HG03280 (cell line): ENCODE results near the gene HCAR3.
"Not testable (repeated sequence)": the region's sequence is repeated elsewhere in the genome, so short reads cannot be mapped to it uniquely, and the experiment has no call there.

Experiments
- ATAC-seq: cut with Tn5 transposase; IDR thresholded peaks from one replicate; pipeline ENCODE4 v1.9.1; 2021; ENCODE audit warnings: mild to moderate bottlenecking, moderate library complexity; ENCODE audit not compliant: unreplicated experiment

Gene HCAR3

GRCh38 chr12:122724641-122725243, 8.1 kb upstream of the HCAR3 start:
- ATAC-seq, result no peak

- ATAC-seq, result no peak
Measured at GRCh38 chr12:122722387-122722786, 5.8 kb upstream of the HCAR3 start.

- ATAC-seq, result no peak
Measured at GRCh38 chr12:122721057-122721545, 4.5 kb upstream of the HCAR3 start.

GRCh38 chr12:122715211-122715610, 1.4 kb downstream of the HCAR3 start:
- not testable (repeated sequence) for ATAC-seq

GRCh38 chr12:122713491-122714188, 3.0 kb downstream of the HCAR3 start:
- ATAC-seq, result not testable (repeated sequence)

GRCh38 chr12:122711266-122711665, 5.3 kb downstream of the HCAR3 start:
- not testable (repeated sequence) for ATAC-seq

- not testable (repeated sequence) for ATAC-seq
Measured at GRCh38 chr12:122710341-122710740, 6.3 kb downstream of the HCAR3 start.

GRCh38 chr12:122709287-122709686, 7.3 kb downstream of the HCAR3 start:
- ATAC-seq, result not testable (repeated sequence)

- not testable (repeated sequence) for ATAC-seq
Measured at GRCh38 chr12:122703841-122704240, 12.8 kb downstream of the HCAR3 start.

- not testable (repeated sequence) for ATAC-seq
Measured at GRCh38 chr12:122702890-122703611, 13.6 kb downstream of the HCAR3 start, which contains the start of gene HCAR2. TSS of gene HCAR2 (minus strand) at chr12:122703357. CDS start at chr12:122703283, 74 bp downstream.

- not testable (repeated sequence) for ATAC-seq
Measured at GRCh38 chr12:122701481-122701880, 15.1 kb downstream of the HCAR3 start.

- ATAC-seq, result not testable (repeated sequence)
Measured at GRCh38 chr12:122700038-122700710, 16.4 kb downstream of the HCAR3 start.

GRCh38 chr12:122696922-122697321, 19.7 kb downstream of the HCAR3 start:
- not testable (repeated sequence) for ATAC-seq

- no peak for ATAC-seq
Measured at GRCh38 chr12:122691566-122691965, 25.0 kb downstream of the HCAR3 start.

GRCh38 chr12:122688291-122688690, 28.3 kb downstream of the HCAR3 start:
- ATAC-seq, result no peak

GRCh38 chr12:122687086-122687485, 29.5 kb downstream of the HCAR3 start:
- no peak for ATAC-seq

- no peak for ATAC-seq
Measured at GRCh38 chr12:122686538-122686937, 30.1 kb downstream of the HCAR3 start.

- ATAC-seq, result no peak
Measured at GRCh38 chr12:122684297-122684813, 32.3 kb downstream of the HCAR3 start.

- no peak for ATAC-seq
Measured at GRCh38 chr12:122681814-122682213, 34.8 kb downstream of the HCAR3 start.

- ATAC-seq, result not testable (repeated sequence)
Measured at GRCh38 chr12:122680989-122681388, 35.6 kb downstream of the HCAR3 start.

GRCh38 chr12:122676781-122677180, 39.8 kb downstream of the HCAR3 start:
- not testable (repeated sequence) for ATAC-seq
